HUES6 (cell line): ENCODE data around the gene LY6G5B.

ENCODE experiments used
- H3K27ac ChIP-seq: 2 replicates; pipeline ENCODE4 v1.7.0; 2013; ENCODE audit warnings: low read depth, mild to moderate bottlenecking, low read length, inconsistent platforms
- H3K27me3 ChIP-seq: 2 replicates; pipeline ENCODE4 v1.6.1; 2013; ENCODE audit warnings: low read length; ENCODE audit not compliant: control insufficient read depth, insufficient read depth
- H3K36me3 ChIP-seq: 2 replicates; pipeline ENCODE4 v1.6.1; 2013; ENCODE audit warnings: low read length; ENCODE audit not compliant: control insufficient read depth, insufficient read depth
- H3K4me1 ChIP-seq: 2 replicates; pipeline ENCODE4 v1.6.1; 2013; ENCODE audit warnings: low read length; ENCODE audit not compliant: control insufficient read depth, insufficient read depth
- H3K4me3 ChIP-seq: 2 replicates; pipeline ENCODE4 v1.5.1; 2013; ENCODE audit warnings: low read depth, low read length
- H3K9ac ChIP-seq: one replicate; pipeline ENCODE4 v1.6.1; 2013; ENCODE audit warnings: mild to moderate bottlenecking, low read length
- H3K9me3 ChIP-seq: 2 replicates; pipeline ENCODE4 v1.6.1; 2013; ENCODE audit warnings: low read depth, low read length; ENCODE audit not compliant: control insufficient read depth, insufficient read depth

Gene LY6G5B, protein sequence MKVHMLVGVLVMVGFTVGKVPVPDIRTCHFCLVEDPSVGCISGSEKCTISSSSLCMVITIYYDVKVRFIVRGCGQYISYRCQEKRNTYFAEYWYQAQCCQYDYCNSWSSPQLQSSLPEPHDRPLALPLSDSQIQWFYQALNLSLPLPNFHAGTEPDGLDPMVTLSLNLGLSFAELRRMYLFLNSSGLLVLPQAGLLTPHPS

DNA sequence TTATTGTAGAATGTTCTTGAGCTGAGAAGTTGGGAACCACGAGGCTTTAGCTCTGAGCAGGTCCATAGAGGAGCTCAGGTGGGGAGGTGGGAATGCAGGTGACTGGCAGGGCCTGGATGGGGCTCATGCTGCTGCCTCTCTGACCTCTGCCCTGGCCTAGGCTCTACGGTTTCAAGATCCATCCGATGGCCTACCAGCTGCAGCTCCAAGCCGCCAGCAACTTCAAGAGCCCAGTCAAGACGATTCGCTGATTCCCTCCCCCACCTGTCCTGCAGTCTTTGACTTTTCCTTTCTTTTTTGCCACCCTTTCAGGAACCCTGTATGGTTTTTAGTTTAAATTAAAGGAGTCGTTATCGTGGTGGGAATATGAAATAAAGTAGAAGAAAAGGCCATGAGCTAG lies at the start of gene LY6G5B:
LY6G5B (plus strand) TSS at position 301 of the 400 bp plus-strand sequence. CDS start 975 bp downstream, outside the sequence.
- no peak within 1 kb of the TSS for H3K27ac ChIP-seq
- H3K4me3 ChIP-seq = no peak within 1 kb of the TSS
- H3K9me3 ChIP-seq = no peaks in the 10 kb centered on the region
- peaks cover 69% of the 10 kb centered on the region for H3K36me3 ChIP-seq
- H3K27me3 ChIP-seq = no peaks in the 10 kb centered on the region
- 0 out of 2 replicates have a peak, but pooled peaks cover 4% of the 10 kb centered on the region for H3K4me1 ChIP-seq
- H3K9ac ChIP-seq = no peak within 1 kb of the TSS

DNA sequence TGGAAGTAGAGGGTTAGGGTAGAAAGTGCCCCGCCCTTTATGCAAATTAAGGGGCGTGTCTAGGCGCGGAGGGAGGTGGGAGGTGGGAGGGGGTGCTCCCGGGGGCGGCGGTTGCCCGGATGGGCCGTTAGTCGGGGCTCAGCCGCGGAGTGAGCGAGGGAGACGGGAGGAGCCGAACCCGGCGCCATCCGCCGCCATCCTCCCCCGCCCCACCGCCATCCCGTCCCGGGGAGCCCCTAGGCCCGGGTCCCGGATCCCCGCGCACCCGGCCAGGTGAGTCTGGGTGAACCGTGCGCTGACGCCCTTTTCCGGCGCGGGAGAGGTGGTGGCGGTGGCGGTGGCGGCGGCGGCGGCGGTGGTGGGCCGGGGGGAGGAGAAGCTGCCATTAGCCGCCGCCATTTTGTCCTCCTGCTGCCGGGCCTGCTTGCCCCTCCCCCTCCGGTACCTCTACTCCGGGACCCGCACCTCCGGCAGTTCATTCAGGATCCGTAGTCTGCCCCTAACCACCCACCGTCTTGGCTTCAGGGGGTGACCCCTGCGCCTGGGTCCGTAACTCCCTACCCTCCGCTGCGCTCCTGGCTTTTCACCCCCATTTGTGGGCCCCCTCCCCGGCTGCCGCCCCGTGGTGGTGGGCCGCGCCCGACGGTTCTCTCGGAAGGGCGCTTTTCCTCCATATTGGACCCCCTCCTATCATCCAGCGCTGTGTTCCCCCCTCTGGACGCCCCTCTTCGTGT lies 49.0 kb upstream of the LY6G5B start, which contains the start of gene PRRC2A:
PRRC2A (plus strand) TSS at position 130 of the 734 bp plus-strand sequence. CDS start 2,075 bp downstream, outside the sequence.
- H3K4me3 ChIP-seq = peak within 1 kb of the TSS; percentile 78
- H3K9me3 ChIP-seq = no peaks in the 10 kb centered on the region
- peaks cover 47% of the 10 kb centered on the region for H3K36me3 ChIP-seq
- peak within 1 kb of the TSS; percentile 98 for H3K9ac ChIP-seq
- peaks cover 10% of the 10 kb centered on the region for H3K4me1 ChIP-seq
- no peaks in the 10 kb centered on the region for H3K27me3 ChIP-seq
- peak within 1 kb of the TSS; percentile 99 for H3K27ac ChIP-seq

DNA sequence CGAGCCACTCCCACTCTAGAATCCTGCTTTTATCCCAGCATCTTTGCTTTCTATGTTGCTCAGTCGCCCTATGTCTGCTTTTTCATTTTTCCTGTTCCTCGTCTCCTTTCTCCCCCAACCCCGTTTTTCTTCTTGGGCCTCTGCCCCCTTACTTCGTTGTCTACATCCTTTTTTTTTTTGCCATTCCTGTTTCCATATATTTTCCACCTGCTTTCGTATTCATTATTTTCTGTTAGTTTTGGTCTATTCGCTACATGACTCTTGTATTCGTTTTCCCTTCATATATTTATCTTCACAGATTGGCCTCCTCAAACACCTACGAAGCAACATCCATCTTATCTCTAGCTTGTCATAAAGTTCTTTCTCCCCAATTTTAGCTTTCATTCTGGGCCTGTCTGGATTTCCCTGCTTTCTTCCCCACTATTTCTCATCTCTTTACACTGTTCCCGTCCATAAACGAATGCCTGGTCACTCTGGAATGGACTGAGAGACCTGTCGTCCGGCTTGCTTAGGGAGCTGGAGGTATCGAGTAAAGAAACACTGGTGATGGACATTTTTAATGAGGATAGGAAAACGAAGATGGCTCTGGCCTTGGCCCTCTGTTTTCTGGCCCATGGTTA lies 48.3 kb upstream of the LY6G5B start:
- peak overlapping the region; percentile 74 for H3K4me3 ChIP-seq
- peaks cover 53% of the 10 kb centered on the region for H3K36me3 ChIP-seq
- H3K27me3 ChIP-seq = no peaks in the 10 kb centered on the region
- peak overlapping the region; percentile 98 for H3K9ac ChIP-seq
- peaks cover 6% of the 10 kb centered on the region for H3K4me1 ChIP-seq
- peak overlapping the region; percentile 99 for H3K27ac ChIP-seq
- H3K9me3 ChIP-seq = no peaks in the 10 kb centered on the region

DNA sequence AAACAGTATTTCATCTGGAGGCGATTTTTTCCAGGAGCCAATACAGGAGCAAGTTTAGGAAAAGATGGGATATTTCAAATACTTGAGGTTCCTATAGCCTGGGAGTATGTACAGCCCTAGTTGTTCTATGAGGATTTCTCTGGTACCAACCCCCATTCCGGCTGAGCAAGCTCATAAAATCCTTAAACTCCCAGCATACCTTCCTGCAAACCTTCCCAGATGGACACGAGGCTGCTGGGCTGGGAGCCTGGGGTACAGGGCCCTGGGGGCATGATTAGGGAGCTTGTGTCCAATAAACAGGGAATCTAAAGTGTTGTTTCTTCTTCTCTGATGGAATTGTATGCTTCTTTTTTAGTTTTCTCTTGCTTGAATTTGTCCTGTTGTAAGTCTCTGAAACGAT lies 47.8 kb upstream of the LY6G5B start:
- no peaks in the 10 kb centered on the region for H3K9me3 ChIP-seq
- peak overlapping the region; percentile 99 for H3K27ac ChIP-seq
- H3K36me3 ChIP-seq = peaks cover 59% of the 10 kb centered on the region
- H3K4me1 ChIP-seq = peaks cover 6% of the 10 kb centered on the region
- H3K9ac ChIP-seq = peak overlapping the region; percentile 98
- no peaks in the 10 kb centered on the region for H3K27me3 ChIP-seq
- H3K4me3 ChIP-seq = peak overlapping the region; percentile 74

DNA sequence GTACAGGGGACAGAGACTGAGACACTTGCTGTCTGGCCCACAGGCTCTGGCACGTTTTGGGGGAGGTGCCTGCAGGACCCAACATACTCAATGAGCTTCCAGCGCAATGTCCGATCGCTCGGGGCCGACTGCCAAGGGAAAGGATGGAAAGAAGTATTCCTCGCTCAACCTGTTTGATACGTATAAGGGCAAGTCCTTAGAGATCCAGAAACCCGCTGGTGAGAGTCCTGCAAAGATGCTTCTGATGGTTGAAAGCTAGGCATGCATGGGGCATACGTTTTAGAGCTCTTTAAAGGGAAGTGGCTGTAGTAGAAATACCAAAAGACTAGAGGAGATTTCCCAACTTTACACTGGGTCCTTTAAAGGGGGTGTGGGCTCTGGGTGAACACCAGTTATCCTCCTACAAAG lies 47.1 kb upstream of the LY6G5B start:
- Histone ChIP-seq H3K27ac (no peak overlapping the region), H3K4me1 (peaks cover 6% of the 10 kb centered on the region), H3K36me3 (peaks cover 66% of the 10 kb centered on the region), H3K9me3 (no peaks in the 10 kb centered on the region), H3K4me3 (peak overlapping the region; percentile 74), H3K27me3 (no peaks in the 10 kb centered on the region), H3K9ac (no peak overlapping the region)

DNA sequence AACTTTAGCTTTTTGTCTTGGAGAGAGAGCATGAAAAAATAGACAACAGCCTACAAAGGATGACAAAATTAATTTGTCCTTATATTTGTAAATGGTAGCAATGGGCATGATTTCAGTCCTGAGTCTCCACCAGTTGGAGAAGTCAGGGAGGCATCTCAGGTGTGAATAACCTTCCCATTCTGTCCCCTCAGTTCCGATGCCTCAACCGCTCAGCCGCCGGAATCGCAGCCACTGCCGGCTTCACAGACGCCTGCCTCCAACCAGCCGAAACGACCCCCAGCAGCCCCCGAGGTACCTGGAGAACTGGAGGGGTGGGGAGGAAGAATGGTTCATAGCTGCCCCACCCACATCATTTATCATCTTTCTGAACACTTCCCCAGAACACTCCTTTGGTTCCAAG lies 45.7 kb upstream of the LY6G5B start:
- H3K9me3 ChIP-seq = no peaks in the 10 kb centered on the region
- H3K4me3 ChIP-seq = no peak overlapping the region
- H3K27ac ChIP-seq = no peak overlapping the region
- peaks cover 80% of the 10 kb centered on the region for H3K36me3 ChIP-seq
- no peaks in the 10 kb centered on the region for H3K27me3 ChIP-seq
- no peak overlapping the region for H3K9ac ChIP-seq
- H3K4me1 ChIP-seq = peaks cover 6% of the 10 kb centered on the region

- H3K27ac ChIP-seq = no peak overlapping the region
- no peaks in the 10 kb centered on the region for H3K9me3 ChIP-seq
- no peak overlapping the region for H3K9ac ChIP-seq
- H3K4me1 ChIP-seq = peaks cover 6% of the 10 kb centered on the region
- H3K36me3 ChIP-seq = peaks cover 100% of the 10 kb centered on the region
- no peaks in the 10 kb centered on the region for H3K27me3 ChIP-seq
- H3K4me3 ChIP-seq = no peak overlapping the region
Observed at GRCh38 chr6:31626952-31627351, 42.8 kb upstream of the LY6G5B start.

GRCh38 chr6:31627690-31628287 lies 42.0 kb upstream of the LY6G5B start:
- H3K27me3 ChIP-seq = no peaks in the 10 kb centered on the region
- H3K4me3 ChIP-seq = no peak overlapping the region
- no peak overlapping the region for H3K27ac ChIP-seq
- no peaks in the 10 kb centered on the region for H3K9me3 ChIP-seq
- no peaks in the 10 kb centered on the region for H3K4me1 ChIP-seq
- H3K36me3 ChIP-seq = peaks cover 100% of the 10 kb centered on the region
- H3K9ac ChIP-seq = no peak overlapping the region

DNA sequence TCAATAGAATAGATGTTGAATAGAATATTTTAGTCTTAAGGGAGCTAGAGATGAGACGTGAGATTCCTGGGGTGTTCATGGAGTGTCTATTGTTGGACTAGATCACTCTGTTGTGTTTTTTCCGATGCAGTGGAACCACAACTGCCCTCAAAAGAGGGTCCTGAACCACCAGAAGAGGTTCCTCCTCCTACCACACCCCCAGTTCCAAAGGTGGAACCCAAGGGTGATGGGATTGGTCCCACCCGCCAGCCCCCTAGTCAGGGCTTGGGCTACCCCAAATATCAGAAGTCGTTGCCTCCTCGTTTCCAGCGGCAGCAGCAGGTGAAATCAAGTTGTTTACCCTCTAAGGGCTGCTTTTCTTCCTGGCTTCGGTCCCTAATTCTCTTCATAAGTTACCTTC lies 40.8 kb upstream of the LY6G5B start:
- Histone ChIP-seq H3K9ac (no peak overlapping the region), H3K27me3 (no peaks in the 10 kb centered on the region), H3K36me3 (peaks cover 100% of the 10 kb centered on the region), H3K4me1 (no peaks in the 10 kb centered on the region), H3K4me3 (no peak overlapping the region), H3K9me3 (no peaks in the 10 kb centered on the region), H3K27ac (no peak overlapping the region)

- Histone ChIP-seq H3K9ac (no peak overlapping the region), H3K36me3 (peaks cover 100% of the 10 kb centered on the region), H3K27ac (no peak overlapping the region), H3K27me3 (no peaks in the 10 kb centered on the region), H3K4me3 (no peak overlapping the region), H3K4me1 (no peaks in the 10 kb centered on the region), H3K9me3 (no peaks in the 10 kb centered on the region)
Observed at GRCh38 chr6:31630177-31630934, 39.4 kb upstream of the LY6G5B start.
